NCI-H446 (cell line): Measurements from ENCODE around the gene TCF12.
"Not testable (repeated sequence)": the region's sequence is repeated elsewhere in the genome, so short reads cannot be mapped to it uniquely, and the experiment has no call there.

Experiments
- DNase-seq, 2 experiments: peaks; one replicate each; lab custom pipeline; 2025; lab: John Stamatoyannopoulos, UW

The TCF12 gene

DNA sequence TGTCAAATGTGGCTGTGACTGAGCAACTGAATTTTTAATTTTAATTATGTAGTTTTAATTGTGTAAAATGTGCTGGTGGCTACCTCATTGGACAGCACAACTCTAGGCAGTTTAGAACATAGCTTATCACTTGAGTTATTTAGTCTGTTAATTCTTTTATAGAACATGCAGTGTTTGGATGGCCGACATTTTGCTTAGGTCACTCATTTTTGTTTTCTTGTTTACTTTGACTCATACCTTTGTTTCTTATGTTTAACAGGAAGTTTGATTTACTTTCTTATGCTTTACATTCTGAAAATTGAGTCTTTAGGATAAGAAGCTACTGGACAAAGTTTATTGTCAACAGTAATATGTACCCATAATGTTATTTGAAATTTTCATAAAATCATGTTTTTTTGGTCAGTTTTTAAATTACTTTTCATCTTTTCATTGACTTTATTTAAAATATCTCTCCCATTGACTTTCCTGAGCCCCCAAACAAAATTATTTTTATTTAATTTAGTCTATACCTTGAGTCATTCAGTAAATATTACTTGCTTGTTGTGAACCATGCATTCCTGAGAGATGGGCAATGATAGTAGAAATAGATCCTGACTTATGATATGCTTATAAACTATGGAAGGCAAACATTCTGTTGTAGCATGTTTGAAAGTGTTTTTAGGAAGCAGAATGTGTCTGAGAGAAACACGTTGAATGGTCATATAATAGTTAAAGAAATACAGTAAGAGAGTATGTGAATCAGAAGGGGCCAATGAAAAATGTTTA is 60.6 kb downstream of the TCF12 start:
- no peak for DNase-seq

DNA sequence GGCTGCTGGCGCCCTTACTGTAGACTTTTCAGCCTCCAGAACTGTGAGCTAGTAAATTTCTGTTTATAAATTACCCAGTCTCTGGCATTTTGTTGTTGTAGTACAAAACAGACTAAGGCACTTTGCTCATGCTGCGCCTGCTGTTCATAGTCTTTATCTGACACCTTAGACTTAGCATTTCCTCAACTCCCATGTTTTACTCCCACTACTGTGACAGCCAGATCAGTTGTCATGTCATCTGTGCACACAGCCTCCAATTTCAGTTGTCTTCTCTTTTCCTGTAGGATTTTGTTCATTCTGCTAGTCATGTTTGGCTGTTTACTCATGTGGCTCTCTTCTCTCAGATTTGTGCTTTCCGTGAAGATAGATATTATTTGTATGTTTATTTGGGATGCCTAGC is 62.0 kb downstream of the TCF12 start:
- no peak for DNase-seq

DNA sequence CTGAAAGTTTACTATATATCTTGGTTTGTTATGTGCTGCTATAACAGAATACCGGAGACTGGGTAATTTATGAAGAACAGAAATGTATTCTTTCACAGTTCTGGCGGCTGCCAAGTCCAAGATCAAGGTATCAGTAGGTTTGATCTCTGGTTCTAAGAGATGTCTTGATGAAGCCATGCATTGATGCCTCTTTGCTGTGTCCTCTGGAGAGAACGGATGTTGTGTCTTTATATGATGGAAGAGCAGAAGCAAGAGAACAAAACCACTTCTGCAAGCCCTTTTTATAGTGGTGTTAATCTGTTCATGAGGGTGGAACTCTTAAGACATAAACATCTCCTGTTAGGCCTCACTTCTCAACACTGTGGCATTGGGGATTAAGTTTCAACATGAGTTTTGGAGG is 62.7 kb downstream of the TCF12 start:
- no peak for DNase-seq

DNA sequence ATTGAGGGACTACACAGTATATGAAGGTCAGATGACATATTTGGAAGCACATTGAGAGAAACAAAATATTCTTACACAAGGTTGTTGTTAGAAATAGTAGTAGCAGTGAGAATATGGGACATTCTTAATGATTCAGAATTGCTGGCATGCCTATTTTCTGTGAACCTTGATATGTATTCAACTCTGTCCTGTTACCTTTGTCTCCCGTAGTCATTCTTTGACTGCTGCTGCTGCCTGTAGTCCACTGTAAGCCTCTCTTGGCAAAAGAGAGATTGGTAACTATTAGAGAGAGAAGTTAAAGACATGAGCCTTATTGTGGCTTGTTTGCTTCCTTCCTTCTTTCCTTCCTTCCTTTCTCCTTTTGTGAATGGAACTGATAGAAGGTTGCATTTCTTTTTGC is 64.5 kb downstream of the TCF12 start:
- DNase-seq: no peak

DNA sequence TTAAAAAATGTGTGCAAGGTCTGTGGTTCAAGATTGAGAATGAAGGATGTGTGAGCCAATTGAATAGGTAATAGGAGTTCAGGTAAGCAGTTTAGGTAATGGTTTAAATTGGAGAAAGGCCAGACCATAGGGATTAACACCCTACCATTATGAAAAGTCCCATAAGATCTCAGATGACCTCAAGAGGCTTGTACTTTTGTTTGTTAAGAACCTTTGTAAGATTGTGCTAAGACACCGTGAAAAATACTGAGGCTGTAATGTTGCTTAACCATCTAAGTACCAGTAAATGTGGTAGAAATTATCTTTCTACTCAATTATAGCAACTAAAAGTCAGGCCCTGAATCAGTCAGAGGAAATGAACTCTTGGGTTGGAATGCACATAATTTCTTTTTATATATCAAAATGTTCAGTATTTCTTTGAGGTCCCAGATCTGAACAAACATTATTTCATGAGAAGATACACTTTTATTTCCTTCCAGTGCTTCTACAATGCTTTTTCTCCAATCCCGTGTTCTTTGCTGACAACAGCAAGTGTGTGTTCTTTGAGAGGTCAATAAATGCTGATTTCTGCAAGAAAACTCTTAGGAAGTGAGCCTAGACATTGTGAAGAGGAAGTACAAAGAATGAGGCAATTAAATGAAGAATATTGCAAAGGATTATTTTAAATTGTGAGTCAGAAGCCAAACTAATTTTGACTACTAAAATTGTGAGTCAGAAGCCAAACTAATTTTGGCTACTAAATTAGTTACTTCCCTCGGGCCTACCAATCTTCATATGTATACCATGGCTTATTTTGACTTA is 66.4 kb downstream of the TCF12 start:
- no peak for DNase-seq

DNA sequence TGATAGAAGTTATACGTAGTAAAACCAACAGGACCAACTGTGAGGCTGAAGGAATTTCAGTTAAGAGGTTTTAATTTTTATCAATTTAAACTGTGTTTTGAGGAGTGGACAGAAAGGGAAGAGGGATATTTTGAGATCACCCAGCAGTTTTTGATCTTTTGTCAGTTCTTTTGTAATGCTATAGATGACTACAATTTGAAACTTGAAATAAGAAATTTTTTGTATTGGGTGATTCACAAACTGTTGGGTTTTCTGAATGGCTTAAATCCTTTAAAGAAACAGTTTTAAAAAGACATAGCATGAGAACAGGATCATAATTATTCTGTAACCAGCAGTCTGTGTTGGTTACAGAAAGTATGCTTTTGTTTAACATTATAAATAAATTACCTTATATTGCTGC is 67.4 kb downstream of the TCF12 start:
- no peak for DNase-seq

DNA sequence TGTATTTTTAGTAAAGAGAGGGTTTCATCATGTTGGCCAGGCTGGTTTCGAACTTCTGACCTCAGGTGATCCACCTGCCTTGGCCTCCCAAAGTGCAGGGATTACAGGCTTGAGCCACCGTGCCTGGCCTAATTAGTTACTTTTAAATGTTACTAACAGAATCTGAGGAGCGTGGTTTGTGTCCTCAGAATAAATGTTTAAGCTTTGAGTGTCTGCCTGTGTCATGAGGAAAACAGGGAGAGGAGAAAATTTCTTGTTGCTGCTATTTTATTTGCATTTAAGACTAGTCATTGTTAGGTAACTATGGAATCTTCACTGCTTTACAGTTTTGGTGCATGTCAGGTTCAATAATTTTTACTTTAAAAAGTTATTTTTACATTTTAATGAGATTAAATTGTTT is 68.8 kb downstream of the TCF12 start:
- DNase-seq: no peak

DNA sequence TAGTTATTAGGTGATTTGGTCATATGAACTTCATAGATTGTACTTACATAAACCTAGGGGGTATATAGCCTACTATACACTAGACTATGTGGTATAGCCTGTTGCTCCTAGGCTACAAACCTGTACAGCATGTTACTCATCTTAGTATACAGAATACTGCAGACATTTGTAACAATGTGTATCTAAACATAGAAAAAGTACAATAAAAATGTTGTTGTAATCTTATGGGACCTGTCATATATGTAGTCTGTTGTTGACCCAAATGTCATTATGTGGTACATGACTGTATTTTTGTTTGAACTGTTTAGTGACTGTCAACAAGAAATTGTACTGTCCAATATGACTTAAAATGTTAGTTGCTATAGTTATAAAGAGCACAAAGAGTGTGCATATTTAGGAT is 69.8 kb downstream of the TCF12 start:
- no peak for DNase-seq

DNA sequence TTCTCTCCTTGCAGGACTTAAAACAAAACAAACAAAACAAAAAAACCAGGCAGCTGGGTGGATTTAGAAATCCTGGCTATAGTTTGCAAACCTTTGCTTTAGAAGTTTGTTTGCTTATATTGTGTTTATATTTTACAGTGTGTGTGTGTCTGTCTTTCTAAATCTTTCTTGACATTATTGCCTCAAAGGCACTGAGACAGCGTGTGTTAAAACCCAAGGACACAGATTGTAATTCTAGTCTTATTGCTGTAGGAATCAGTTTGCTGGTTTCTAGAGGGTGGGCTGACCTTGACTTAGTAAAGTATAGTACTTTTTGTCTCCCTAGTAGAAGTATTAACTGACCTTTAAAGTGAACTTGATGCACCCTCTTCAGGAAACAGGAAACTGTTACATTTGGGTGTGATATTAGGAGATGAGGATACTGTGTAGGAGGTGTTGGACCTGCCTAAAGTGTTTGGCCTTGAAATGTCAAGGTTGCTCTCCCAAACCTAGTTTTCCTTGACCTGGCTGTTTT is 71.0 kb downstream of the TCF12 start:
- no peak for DNase-seq

DNA sequence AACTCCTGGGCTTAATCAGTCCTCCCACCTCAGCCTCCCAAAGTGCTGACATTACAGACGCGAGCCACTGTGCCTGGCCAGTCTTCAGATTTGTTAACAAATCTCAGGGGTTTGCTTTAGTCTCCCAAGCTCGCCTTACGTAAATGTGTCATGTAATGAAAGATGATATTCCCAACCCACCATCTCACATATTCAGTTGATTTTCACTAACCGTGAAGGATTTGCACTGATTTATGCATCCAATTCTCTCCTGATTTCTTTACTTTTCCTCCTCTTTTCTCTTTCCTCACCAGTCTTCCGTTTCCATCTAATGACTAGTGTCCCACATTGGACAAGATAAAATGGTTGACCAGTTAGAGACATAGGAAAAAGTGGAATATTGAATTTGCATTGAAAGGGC is 72.6 kb downstream of the TCF12 start:
- no peak for DNase-seq

DNA sequence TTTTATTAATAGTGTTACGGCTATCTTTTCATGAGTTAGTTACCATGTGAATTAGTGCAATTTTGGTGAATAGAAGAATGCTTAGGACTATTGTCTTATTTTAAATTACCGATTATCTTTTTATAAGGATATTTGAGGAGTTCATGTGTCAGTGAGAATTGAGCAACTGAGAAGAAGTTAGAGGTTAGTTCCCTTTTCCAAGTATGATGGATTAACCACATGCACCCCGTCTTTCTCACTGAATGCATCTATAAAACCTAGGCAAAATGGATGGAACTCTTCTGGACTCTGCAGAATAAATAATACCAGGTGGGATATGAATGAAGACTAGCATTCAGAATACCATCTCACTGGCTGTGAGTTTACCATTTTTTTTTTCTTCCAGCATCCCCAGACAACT is 74.3 kb downstream of the TCF12 start:
- no peak for DNase-seq

DNA sequence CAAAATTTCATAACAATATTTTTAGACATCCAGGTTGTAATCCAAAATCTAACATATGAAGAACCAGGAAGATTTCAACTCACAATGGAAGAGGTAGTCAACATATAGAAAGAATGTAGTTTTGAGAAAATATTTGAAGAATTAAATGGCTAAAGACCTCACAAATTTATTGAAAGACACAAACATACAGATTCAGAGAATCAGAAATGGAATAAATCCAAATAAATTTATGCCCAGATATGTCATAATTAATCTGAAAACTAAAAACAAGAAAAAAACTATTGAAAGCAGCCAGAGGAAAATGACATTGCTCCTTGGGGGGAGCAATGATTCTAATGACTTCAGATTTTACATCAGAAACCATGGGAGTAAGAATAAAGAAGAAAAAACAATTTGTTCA is 75.8 kb downstream of the TCF12 start:
- no peak for DNase-seq

DNA sequence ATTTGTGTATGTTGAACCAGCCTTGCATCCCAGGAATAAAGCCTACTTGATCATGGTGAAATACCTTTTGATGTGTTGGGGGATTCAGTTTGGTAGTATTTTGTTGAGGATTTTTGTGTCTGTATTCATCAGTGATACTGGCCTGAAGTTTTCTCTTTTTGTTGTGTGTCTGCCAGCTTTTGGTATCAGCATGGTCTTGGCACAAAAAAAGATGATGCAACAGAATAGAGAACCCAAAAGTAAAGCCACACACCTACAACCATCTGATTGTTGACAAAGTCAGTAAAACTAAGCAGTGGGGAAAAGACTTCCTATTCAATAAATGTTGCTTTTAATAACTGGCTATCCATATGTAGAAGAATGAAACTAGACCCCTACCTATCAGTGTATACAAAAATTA is 77.6 kb downstream of the TCF12 start:
- DNase-seq: no peak

DNA sequence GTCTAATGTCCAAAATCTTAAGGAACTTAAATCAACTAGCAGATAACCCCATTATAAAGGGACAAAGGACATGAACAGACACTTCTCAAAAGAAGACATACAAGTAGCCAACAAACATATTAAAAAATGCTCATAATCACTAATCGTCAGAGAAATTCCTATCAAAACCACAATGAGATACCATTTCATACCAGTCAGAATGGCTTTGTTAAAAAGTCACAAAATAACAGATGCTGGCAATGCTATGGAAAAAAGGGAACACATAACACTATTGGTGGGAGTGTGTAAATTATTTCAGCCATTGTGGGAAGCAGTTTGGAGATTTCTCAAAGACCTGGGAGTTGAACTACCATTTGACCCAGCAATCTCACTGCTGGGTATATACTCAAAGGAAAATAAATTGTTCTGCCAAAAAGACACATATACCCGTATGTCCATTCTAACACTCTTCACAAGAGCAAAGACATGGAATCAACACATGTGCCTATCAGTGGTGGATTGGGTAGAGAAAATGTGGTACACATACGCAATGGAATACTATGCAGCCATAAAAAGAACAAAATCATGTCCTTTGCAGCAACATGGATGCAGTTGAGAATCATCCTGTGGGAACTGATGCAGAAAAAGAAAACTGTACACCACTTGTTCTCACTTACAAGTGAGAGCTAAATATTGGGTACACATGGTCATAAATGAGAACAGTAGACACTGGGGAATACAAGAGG is 78.5 kb downstream of the TCF12 start:
- DNase-seq: no peak

DNA sequence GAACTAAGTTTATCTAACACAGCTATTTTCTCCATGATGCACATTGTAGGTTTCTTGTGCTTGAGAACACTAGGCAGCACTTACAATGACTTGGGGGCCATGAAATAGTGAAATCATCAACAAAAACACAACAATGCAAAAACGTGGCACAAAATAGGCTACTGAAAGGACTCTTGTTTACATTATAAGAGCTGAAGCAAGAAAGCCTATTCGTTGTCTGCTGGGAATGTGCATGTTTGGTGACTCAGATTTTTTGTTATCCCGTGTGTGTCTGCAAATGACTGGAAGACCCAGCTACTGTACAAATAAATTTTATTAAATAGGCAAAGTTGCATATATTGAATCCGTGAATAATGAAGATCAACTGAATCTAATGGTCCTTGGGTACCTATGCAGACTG is 85.0 kb downstream of the TCF12 start:
- no peak for DNase-seq

DNA sequence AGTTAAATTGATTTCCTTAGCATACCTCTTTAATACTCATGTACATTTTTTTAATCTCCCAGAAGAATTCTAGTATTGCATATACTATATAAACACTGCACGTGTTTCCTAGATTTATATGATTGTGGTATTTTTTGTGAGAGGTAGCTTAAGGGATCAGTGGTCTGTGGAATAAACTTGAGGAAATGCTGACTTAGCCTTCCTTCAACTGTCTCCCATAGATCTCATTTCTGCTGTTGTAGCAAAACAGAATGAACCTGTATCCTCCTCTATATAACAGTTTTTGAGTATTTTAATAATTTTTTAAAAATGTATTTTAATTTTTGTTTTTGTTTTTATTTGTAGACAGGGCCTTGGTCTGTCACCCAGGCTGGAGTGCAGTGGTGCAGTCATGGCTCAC is 86.8 kb downstream of the TCF12 start:
- DNase-seq: no peak

DNA sequence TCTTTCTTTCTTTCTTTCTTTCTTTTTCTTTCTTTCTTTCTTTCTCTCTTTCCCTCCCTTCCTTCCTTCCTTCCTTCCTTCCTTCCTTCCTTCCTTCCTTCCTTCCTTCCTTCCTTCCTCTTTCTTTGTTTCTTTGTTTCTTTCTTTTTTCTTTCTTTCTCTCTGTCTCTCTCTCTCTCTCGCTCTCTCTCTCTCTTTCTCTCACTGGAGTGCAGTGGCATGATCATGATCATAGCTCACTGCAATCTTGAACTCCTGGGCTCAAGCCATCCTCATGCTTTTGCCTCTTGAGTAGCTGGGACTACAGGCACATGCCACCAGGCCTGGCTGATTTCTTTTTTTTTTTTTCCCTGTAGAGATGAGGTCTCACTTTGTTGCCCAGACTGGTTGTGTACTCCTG is 89.4 kb downstream of the TCF12 start:
- DNase-seq: not testable (repeated sequence)

DNA sequence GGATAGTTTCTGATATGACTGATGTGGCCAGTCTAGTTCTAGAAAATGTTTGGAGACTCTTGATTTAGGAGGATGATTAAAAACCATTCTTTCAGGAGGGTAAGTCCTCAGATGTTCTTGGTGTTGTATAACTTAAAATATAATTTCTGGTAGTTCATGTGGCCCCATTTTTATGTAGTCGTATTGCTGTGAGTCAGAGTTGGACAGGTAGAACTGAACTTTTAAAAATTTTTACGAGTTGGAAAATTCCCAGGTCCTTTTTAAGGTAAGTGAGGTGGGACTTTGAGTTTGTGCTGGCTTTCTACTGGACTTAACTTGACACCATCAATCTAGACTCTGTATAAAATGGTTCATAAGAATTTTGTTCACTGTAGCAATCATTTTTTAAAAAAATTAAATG is 92.3 kb downstream of the TCF12 start:
- DNase-seq: no peak

DNA sequence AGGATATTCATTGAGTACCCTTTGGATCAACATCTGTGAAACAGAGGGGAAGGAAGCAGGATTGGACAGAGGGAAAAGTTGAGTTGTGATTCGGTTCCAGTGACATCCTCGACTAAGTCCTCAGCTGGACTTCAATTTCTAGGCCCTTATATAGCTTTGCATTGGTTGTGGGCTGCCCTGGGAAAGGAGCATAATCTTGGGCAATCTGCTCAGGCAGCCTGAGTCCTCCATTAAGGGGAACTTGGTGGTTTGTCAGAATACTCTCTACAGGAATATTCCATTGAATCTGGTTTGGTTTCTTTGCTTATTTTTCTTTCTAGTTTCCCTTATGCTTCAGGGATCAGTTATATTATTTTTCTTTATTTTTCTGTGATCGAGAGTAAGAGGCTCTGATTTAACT is 94.1 kb downstream of the TCF12 start:
- no peak for DNase-seq

DNA sequence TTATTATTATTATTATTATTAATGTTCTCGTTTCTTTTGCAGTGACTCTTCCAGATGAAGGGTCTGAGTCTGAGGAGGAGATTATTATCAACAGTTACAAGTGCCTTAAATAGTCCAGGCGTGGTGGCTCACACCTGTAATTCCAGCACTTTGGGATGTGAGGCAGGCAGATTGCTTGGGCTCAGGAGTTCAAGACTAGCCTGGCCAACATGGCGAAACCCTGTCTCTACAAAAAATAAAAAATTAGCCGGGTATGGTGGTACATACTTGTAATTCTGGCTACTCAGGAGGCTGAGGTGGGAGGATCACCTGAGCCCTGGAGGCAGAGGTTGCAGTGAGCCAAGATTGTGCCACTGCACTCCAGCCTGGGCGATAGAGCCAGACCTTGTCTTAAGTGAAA is 96.5 kb downstream of the TCF12 start:
- not testable (repeated sequence) for DNase-seq

DNA sequence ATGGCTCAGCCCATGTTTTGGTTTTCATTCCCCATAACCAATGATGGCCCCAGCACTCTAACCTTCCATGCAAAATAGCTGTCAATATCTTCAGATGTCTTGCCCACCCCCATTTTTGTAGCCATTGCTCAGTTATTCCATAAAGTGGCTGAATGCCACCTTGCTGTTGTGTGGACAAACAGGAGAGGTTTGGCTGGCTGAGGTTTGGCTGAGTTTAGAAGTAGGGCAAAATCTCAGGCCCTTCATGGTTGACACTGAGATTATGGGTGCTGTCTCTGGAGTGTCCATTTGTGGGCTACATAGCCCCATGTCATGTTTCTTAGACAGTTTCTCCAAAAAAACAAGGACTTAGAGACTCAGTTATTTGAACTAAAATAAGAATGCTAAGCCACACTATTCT is 96.9 kb downstream of the TCF12 start:
- DNase-seq: no peak

DNA sequence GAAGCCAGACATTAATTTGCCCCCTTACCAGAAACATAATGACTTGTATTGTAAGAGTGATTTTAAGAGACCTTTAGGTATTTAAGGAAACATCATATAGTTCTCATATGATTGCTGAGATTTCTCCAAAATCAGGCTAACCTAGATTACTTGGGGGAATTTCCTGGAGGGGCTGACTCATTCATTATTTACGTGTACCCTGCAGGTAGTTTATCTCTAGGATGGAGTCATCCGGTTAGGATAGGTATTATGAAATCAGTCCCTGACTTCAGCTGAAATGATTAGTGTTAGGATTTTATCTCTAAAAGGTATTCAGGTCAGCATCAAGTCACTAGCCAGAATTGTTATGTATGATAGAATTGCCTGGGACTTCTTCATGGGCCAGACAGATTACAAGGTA is 97.5 kb downstream of the TCF12 start:
- DNase-seq: no peak

DNA sequence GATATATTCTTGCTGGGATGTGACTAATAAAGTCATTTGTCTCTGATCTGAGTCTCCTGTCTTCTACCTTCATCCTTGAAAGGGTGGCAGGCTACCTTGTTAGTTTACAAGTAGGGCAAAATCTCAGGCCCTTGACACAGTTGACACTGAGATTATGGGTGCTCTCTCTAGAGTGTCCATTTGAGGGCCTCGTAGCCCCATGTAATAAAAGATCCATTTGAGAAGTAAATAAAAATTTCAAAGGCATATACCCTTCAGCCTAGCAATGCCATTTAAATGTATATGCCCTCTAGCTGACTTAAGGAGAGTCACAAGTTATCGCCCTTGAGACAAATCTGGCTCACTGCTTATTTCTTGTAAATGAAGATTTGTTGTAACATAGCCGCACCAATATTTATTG is 98.6 kb downstream of the TCF12 start:
- DNase-seq: no peak
